ENCODE results near the gene MDC1.

The MDC1 gene

DNA sequence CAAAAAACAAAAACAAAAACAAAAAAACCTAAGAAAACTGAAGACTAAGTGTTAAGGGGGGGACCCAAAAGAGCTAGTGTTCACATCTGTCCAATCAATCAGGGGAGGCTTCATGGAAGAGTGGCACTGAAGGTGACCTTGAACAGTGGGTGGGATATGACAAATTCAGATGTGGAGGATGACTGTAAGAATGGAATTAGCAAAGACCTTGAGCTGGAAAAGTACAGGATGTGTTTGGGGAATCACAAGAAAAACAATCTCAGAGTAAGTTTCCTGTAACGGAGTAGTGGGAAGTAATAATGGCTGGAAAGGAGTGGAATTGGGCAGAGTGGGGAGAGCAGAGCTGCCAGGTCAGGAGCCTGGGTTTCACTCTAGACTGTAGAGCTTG, 30.2 kb upstream of the MDC1 start:
- DNase-seq (ENCODE audit: low read depth in 2 of 2), result no peak

- peak; percentile 82 to 86 for DNase-seq (ENCODE audit: low read depth in 2 of 2)
Measured at GRCh38 chr6:30744054-30744805, 27.1 kb upstream of the MDC1 start, which contains the start of gene IER3. Gene IER3, minus strand, starts transcription at chr6:30744547. Its CDS starts 29 bp downstream, at chr6:30744518.

DNA sequence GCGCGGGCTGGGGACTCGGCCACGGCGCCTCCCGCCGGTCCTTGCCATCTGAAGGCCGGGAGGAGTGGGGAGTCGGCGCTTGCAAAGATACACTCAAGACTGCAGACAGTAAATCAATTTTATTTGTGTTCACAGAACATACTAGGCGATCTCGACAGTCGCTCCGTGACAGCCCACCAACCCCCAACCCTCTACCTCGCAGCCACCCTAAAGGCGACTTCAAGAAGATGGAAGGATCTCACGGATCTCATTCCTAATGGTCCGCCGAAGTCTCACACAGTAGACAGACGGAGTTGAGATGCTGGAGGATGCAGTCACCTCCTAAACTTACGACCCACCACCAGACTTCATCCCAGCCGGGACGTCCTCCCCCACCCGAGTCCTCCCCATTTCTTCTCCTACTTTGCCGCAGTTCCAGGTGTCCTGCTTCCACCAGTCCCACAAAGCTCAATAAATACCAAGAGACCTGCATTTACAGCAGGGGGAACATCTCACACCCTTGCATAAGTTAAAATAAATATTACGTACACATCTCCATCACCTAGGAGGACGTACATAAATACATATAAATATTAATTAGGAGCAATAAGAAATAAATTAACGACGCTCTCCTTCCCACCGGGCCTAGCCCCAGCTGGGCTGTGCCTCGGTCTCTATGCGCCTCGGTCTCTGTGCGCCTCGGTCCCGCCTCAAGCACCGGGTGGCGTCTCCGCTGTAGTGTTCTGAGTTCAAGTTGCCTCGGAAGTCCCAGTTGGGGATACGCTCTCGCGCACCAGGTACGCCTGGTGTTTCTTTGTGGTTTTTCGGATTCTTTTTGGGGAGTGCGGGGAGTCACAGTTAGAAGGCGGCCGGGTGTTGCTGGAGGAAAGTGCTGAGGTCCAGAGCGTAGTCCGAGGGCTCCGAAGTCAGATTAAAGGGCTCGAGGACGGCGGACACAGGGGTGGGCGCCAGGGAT, 26.3 kb upstream of the MDC1 start:
- DNase-seq (ENCODE audit: low read depth in 2 of 2), result peak in 1 of 2 donors; percentile 30

DNA sequence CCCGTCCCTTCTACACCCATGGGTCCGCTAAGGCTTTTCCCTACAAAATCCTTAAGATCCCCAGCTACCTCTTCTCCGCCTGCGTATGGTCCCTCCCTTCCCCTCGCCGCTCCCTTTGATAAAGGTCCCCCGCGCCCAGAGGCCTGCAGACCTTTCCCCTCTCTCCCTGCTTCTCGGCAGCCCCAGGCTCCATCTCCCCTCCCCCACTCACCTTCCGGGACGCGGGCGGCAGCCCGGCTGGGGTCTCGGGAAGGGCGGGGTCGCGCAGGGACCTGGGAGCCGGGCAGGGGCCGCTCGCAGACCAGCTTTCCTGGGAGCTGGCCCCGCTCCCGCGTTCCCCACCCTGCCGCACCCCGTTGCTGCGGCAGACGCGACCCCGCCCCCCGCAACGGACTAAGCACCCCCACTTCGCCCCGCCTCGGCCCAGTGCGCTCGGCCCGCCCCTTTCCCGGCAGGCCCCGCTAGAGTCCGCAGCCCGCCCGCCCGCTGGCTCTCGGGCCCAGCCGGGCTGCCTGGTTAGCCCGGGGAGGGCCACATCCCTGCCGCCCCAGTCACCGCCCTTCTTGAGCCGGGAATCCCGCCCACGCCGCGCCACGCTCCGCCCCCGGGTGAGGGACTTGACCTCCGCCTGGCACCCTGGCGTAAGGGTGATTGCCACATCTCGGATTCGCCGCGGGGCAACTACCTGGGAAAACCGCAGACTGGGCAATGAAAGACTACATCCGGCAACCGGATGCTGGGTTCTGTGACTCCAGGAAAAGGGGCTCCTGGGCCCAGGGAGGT, 25.4 kb upstream of the MDC1 start, which contains the start of gene FLOT1:
Gene FLOT1, minus strand, starts transcription at position 372 of the 783 bp plus-strand sequence. CDS start 498 bp downstream, outside the sequence.
- peak; percentile 89 to 94 for DNase-seq (ENCODE audit: low read depth in 2 of 2)

DNA sequence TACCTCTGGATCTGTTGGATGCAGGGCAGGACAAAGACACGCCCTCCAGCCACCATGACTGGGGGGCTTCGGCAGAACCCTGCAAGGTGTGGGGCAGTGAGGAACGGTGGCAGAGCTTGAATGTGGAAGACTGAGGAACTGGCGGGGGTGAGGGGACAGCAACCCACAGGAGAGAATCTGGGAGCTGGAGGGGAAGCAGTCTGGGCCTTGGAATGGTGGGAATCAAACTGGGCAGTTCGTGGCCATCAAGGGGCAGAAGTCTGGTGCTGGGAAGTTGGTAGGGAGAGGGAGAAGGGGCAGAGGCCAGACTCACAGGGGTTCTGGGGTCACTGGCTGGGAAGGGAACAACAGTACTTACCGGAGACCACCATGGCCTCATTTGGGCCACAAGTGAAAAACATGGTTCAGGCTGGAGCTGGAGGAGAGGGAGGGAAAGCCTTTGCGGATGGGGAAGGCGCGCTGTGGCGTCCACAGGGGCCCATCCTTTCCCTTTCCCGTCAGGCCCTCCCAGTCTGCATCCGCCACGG, 24.8 kb upstream of the MDC1 start:
- peak in 1 of 2 donors; percentile 44 for DNase-seq (ENCODE audit: low read depth in 2 of 2)

DNA sequence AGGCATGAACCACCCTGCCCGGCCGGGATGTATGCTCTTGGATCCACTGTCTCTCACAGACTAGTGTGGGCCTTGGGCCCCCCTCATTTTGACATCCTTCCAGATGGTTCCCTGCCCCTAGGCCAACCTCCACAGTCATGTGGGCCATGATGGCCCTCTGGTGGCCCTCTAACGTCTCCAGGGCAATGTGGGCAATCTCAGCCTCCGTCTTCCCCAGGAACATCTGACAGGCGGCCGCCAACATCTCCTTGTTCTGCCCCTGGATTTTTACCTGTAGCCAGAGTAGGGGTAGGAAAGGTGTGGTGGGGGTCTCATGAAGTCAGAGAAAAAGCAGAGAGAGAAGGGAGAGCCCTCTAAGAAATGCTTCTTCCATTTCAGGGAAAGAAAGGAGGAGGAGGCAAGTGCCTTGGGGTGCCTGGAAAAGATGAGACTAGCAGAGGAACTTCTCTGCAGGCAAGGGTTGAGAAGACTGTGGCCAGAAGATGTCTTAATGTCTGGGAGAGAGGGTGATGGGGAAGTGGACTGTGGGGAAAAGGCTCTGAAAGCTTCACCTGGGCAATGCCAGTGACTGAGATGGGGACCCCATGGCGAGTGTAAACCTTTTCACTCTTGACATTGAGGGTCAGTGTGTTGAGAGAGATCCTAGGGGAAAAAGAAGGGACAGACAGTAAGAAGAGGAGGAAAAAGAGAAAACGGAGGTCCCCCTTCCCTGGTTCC, 24.1 kb upstream of the MDC1 start:
- DNase-seq (ENCODE audit: low read depth in 2 of 2), result peak in 1 of 2 donors; percentile 26

DNA sequence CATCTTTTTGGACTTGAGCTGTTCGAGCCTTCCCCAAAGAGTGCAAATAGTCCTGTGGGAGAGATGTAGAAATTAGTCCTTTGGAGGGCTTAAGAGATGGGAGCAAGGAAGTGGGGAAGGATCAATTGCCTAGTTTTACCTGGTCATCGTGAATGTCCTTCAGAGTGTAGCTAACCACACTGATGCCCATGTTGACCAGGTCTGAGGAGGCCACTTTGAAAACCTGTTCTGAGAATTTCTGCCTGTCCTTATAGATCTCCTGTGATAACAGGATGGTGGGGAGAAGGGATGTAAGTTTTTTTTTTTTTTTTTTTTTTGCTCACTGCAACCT, 23.4 kb upstream of the MDC1 start:
- no peak for DNase-seq (ENCODE audit: low read depth in 2 of 2)

DNA sequence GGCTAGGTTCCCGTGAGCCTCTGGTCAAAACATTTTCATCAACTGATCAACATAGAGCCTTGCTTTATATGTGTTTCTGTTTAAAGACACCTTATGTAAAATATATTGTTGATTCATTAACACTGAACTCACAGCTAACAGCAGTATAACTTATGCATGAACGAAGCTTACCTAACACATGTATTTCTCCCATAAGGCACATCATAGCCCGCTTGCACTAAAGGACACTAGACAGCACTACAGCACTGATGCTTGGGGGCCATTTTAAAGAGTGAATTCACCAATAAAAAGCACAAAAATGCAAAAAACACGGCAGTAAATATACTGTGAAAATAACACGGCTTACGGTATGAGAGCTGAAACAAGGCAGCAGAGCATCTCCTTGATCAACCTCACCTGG, 21.5 kb upstream of the MDC1 start:
- DNase-seq (ENCODE audit: low read depth in 2 of 2), result no peak

DNA sequence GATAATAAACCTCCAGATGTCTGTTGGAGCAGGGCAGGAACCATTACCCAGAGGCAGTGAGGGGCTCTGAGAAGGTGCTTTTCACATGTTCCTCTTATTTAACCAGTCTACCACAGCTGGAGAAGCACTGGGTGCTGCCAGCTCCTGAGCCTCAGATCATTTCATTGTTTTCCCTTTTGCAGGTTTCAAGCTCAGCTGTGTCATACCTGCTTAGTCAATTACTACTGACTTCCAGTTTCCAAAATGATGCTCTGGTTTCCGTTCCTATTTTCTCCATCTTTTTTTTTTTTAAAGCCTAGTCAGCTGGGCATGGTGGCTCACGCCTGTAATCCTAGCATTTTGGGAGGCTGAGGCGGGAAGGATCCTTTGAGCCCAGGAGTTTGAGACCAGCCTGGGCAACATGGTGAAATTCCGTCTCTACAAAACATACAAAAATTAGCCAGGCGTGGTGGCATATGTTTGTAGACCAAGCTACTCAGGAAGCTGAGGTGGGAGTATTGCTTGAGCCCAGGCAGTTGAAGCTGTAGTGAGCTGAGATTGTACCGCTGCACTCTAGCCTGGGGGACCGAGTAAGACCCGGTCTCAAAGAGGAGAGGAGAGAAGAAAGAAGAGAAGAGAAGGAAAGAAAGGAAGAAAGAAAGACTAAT, 18.7 kb upstream of the MDC1 start:
- DNase-seq (ENCODE audit: low read depth in 2 of 2), result no peak

DNA sequence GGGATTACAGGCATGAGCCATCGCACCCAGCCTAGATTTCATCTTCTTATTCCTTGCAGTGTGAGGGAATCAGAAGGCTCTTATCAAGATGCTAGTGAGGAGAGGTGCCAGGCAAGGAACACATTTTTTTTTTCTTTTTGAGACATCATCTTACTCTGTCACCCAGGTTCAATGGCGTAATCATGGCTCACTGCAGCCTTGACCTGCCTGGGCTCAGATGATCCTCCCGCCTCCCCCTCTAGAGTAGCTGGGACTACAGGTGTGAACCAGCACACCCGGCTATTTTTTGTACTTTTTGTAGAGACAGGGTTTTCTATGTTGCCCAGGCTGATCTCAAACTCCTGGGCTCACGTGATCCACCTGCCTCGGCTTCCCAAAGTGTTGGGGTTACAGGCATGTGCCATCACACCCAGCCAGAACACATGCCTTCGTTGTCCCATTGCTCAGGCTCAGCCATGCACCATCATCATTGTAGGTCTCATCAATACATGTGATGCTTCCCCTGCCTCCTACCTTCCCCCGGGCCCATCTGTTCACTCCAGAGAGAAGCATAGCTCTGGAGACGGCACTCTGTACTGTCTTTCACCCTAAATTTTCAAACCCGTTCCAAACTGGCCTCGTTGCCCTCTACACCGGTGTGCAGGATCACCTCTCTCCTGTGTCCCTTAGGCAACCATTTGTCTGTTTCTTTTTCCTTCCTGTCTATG, 15.3 kb upstream of the MDC1 start:
- DNase-seq (ENCODE audit: low read depth in 2 of 2), result no peak

- DNase-seq (ENCODE audit: low read depth in 2 of 2), result peak; percentile 60 to 74
Measured at GRCh38 chr6:30730601-30731435, 13.7 kb upstream of the MDC1 start.

GRCh38 chr6:30727920-30728553, 11.0 kb upstream of the MDC1 start:
- no peak for DNase-seq (ENCODE audit: low read depth in 2 of 2)

- DNase-seq (ENCODE audit: low read depth in 2 of 2), result no peak
Measured at GRCh38 chr6:30726506-30727413, 9.7 kb upstream of the MDC1 start.

- DNase-seq (ENCODE audit: low read depth in 2 of 2), result no peak
Measured at GRCh38 chr6:30725713-30726505, 8.8 kb upstream of the MDC1 start.

GRCh38 chr6:30724906-30725667, 8.0 kb upstream of the MDC1 start:
- DNase-seq (ENCODE audit: low read depth in 2 of 2), result no peak

Measured in stimulated activated CD8-positive, alpha-beta memory T cell treated with anti-CD3 and anti-CD28 coated beads, Interleukin-15, amount 100 ng/mL, for 4 hours (primary cell).